ENCODE data around the gene C4A.
"Not testable (repeated sequence)": the region's sequence is repeated elsewhere in the genome, so short reads cannot be mapped to it uniquely, and the experiment has no call there.

Gene C4A

GRCh38 chr6:31979238-31979898, 2.5 kb upstream of the C4A start:
- no peak for DNase-seq

GRCh38 chr6:31980195-31980876, 1.5 kb upstream of the C4A start:
- DNase-seq, result not testable (repeated sequence)

GRCh38 chr6:31980998-31981397, 859 bp upstream of the C4A start:
- DNase-seq, result not testable (repeated sequence)

GRCh38 chr6:31989363-31989762, 7.5 kb downstream of the C4A start:
- not testable (repeated sequence) for DNase-seq

GRCh38 chr6:31994421-31994820, 12.6 kb downstream of the C4A start:
- DNase-seq, result not testable (repeated sequence)

GRCh38 chr6:31996385-31996784, 14.5 kb downstream of the C4A start:
- DNase-seq, result not testable (repeated sequence)

- not testable (repeated sequence) for DNase-seq
These were observed 20.9 kb downstream of the C4A start for GRCh38 chr6:32002546-32003268.

GRCh38 chr6:32003301-32003700, 21.4 kb downstream of the C4A start:
- not testable (repeated sequence) for DNase-seq

- not testable (repeated sequence) for DNase-seq
These were observed 22.5 kb downstream of the C4A start for GRCh38 chr6:32004393-32004792.

- DNase-seq, result not testable (repeated sequence)
These were observed 23.1 kb downstream of the C4A start for GRCh38 chr6:32004864-32005537.

GRCh38 chr6:32005538-32005880, 23.7 kb downstream of the C4A start:
- DNase-seq, result not testable (repeated sequence)

- not testable (repeated sequence) for DNase-seq
These were observed 24.2 kb downstream of the C4A start for GRCh38 chr6:32005991-32006529.

- DNase-seq, result not testable (repeated sequence)
These were observed 25.2 kb downstream of the C4A start for GRCh38 chr6:32007086-32007485.

- DNase-seq, result not testable (repeated sequence)
These were observed 26.2 kb downstream of the C4A start for GRCh38 chr6:32008037-32008436.

- not testable (repeated sequence) for DNase-seq
These were observed 26.8 kb downstream of the C4A start for GRCh38 chr6:32008616-32009015.

GRCh38 chr6:32009537-32009936, 27.7 kb downstream of the C4A start:
- not testable (repeated sequence) for DNase-seq

- DNase-seq, result not testable (repeated sequence)
These were observed 29.1 kb downstream of the C4A start for GRCh38 chr6:32010856-32011530.

GRCh38 chr6:32012941-32013617, 31.2 kb downstream of the C4A start:
- DNase-seq, result not testable (repeated sequence)

- not testable (repeated sequence) for DNase-seq
These were observed 31.9 kb downstream of the C4A start for GRCh38 chr6:32013738-32014137.

GRCh38 chr6:32014547-32014946, 32.7 kb downstream of the C4A start, which contains the start of gene C4B:
Gene C4B (plus strand): TSS chr6:32014795. CDS start chr6:32014846, 51 bp downstream.
- not testable (repeated sequence) for DNase-seq

- DNase-seq, result not testable (repeated sequence)
These were observed 40.2 kb downstream of the C4A start for GRCh38 chr6:32022100-32022499.

Data from right kidney (tissue), 1 donor.